HG03175 (cell line): ENCODE measurements around the gene CDH2.

Experiments
- ATAC-seq: cut with Tn5 transposase; IDR thresholded peaks from one replicate; pipeline ENCODE4 v1.9.1; 2021; ENCODE audit warnings: mild to moderate bottlenecking, moderate library complexity; ENCODE audit not compliant: unreplicated experiment

The CDH2 gene

DNA sequence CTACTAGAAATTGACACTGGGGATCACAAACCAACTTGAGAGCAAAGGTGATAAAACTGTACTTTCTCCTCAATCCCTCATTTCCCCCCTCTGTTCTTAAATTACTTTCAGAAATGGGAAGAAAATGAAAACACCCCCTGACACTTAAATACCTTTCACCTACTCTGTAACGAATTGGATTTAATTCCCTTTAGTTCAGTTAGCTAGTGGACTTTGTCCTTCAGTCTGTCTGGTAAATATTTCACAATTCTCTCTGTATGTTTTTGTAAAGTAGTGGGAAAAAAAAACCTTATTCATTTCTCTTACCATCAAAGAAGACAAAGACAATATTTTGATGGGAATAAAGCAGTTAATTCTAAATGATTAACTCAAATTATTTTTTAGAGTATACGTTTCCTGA, 85.7 kb downstream of the CDH2 start:
- no peak for ATAC-seq

DNA sequence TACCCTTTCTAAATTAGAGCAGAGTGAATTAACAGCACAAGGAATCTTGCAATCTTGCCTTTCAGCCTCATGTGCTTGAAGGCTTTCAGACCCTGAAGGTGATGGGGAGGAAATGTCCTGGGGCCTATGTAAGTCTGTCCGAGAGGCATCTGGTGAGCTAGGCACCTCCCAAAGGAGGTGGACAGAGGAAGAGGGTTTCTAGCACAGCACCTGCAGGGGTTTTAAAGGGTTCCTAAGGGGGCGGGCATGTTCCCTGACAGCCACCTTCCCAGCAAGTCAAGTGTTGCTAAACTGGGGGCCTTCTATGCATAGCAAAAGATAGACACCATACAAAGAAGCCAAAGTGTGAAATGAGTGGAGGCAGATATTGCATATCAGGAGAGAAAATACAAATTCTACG, 88.5 kb downstream of the CDH2 start:
- ATAC-seq: no peak

DNA sequence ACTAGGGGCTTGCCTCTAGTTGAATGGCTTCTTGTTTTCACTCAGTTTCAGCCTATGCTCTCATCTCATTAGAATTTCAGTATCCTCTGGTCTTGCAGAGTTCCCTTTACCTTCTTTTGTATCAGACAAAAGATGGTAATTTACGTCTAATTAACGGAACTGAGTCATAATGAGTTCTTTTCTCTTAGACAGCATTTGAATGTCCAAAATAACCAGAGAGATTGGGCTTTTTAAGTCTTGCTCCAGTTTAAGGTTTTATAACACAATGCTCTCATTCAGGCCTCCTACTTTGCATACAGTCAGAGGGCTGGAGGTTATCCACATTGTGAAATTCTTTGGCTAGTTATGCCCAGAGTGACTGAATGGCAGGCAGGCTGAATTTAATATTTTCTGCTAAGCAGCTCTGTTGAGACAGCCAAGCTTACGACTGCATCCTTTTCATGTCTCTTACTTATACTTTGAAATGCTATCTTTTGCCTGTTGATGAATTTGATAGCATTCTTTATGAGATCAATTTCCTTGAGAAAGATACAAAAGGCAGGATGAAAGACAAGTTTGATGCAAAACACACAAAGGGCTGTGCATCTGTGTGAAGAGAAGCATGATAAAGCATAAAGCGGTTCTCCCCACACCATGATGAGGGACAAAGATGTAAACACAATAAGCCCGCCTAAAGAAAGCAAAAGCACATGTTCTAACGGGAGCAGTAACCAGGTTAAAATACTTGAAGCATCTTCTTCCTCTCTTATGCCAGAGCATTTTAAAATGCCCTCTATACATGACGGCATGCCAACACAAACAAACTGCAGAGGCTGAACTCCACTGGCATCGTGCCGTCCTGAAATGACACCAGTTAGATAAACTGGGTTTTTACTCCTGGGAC, 90.0 kb downstream of the CDH2 start:
- ATAC-seq: no peak

DNA sequence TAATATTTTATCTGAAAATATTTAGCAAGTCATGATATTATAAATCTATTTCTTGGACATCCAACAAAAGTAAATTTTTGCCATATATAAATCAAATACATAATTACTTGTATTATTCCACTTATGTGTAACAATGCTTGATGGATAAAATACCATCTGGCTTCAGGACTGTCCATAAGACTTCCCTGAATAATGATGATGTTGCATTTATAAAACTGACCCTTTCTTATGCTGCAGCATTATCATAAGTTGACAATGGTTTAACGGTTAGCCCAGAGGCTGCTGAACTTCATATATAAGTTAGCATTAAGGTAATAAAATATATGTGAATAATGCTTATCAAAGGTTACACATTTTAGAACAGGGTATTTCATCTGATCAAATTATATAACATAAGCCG, 95.4 kb downstream of the CDH2 start:
- no peak for ATAC-seq

DNA sequence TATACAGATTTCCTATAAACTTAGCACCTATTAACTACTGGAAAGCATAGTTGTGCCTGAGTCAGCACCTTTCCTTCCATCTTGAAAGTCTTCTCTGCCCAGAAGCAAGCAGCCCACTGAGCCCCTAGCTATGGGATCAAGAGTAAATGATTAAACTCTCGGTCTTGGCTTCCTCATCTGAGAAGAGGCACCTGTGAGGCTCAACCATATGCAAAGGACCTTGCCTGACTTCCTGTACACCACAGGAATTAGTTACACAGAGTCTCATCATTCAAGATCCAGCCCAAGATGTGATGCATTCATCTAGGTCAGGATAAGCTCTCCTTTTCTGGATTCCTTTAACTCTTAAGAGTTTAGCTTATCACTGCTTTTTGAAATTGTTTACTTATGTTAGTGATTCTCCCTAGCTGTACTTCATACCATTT, 96.0 kb downstream of the CDH2 start:
- no peak for ATAC-seq

DNA sequence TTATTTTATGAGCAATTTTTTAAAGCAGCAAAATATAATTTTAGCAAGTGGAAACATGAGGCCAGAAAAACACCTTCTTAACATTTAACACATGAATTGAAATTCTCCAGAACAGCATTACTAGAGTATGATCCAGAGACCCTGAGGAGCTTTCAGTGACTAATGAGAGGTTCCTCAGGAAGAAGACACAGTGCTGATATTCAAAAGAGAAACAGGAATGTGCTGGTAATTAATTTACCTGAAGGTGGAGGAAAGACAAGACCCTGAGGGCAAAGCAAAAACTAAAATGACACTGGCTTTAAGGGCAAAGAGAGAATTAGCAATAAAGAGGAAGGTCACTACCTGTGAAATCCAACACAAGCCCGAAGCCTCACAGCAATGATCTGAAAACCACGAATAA, 97.0 kb downstream of the CDH2 start:
- ATAC-seq: no peak

DNA sequence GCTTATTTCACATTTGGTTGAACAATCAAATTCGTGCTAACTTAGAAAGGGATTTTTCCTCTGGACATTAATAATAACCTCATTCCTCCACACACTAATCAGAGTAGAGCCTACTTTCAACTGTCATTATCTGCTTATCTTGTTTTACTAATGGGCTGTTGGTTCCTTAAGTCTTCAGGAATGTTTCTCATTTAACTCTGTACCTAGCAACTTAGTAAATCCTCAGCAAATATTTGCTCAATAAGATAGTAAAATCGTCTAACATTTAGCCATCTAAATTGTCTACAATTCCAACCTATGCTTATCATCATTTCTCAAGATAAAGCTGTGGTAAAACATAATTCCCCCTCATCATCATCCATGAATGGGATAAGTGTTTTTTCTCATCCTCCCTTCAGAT, 98.1 kb downstream of the CDH2 start:
- no peak for ATAC-seq

DNA sequence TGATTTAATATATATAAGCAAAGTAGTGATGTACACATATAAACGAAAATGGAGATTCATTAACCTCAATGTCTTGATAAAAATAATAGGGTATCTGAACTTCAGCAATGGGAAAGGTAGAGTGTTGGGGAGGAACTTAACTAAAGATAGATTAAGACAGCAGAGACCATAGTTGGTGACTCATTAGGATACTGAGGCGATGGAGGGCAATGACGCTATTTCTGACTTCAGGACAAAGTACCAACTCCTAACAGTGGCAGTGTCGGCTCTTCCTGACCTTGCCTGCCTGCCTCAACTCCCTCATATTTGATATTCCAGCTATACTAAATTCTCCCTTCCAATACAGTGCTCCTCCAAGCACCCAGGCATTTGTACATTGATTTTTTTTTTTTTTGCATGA, 98.6 kb downstream of the CDH2 start:
- ATAC-seq: no peak

DNA sequence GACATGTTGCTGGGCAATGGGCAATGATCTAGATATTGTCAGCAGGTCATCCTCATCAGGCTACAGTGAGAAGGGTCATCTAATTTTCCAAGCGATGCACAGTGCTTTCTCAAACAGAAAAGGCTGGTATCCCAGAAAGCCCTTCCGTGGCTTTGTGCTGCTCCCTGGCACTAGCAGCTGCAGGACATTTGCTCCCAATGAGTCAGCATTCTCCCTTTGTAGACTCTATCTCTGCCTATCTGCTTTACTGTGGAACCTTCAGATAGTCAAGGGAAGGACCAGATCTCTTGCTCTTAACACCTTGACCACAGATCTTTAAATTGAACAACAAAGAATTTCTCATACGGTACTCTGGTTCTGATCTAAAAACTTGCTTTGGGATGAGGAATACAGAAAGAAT, 101.4 kb downstream of the CDH2 start:
- no peak for ATAC-seq

DNA sequence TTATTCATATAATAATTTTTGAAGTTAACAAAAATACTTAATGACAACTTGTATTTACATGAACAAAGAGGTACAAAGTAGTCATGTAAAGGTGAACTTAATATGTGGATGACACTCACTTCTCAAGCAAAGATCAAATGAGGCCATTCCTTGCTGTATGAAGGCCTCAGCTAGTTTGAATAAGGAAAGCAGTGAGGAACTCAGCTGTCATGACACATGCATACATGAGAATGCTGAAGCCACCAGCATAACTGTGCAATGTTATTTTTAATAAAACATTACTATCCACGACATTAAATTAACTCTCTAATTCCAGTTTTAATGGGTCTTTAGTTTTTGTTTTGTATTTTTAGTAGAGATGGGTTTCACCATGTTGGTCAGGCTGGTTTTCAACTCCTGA, 102.9 kb downstream of the CDH2 start:
- no peak for ATAC-seq

DNA sequence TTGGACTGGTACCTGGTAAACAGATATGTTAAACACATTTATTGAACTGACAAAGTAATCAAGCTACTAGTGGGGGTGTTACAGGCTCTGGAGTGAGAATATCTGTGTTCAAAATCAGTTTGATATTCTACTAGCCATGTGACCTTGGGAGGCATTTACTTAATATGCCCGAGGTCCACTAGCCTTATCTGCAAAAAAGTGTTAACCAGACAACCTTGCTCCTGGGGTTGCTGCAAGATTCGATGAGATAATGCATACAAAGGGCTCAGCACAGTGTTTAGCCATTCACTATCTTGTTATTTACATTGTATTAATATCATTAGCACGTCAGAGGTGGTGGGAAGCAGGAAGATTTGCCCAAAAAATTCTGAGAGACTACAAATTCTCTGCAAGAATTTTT, 103.3 kb downstream of the CDH2 start:
- ATAC-seq: no peak

DNA sequence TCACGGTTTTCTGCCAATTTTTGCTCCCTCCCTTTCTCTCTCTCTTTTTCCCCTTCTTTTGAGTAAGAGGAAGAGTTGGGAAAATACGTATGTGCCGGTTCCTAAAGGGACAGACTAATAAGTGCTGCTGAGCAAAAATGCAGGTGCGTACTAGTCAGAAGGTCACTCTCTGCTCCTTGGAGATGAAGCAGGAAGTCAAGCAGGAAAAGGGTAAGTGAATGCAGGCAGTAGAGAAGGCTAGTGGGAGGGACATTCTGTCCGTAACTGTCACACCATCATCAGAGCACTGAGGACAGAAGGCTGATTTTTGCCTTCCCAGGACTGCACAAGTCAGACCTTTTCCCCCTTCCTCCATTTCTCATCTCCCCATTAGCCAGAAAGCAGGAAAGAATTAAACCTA, 105.7 kb downstream of the CDH2 start:
- no peak for ATAC-seq

DNA sequence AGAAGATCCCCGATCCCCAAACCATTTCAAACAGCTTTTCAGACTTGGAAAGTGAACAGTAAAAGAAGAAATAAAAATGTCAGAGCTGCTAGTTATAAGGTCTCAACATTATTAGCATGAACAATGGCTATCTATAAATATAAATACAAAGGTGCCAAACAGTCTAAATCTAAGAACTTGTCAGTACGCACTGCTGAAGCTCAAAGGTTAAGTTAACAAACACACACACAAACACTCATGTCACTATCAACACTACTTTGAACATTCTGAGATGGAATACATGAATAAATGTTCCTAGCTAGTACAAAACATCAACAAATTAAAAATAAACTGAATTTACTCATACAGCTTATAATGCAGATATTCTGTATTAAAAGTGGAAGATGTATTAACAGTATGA, 108.7 kb downstream of the CDH2 start:
- no peak for ATAC-seq

DNA sequence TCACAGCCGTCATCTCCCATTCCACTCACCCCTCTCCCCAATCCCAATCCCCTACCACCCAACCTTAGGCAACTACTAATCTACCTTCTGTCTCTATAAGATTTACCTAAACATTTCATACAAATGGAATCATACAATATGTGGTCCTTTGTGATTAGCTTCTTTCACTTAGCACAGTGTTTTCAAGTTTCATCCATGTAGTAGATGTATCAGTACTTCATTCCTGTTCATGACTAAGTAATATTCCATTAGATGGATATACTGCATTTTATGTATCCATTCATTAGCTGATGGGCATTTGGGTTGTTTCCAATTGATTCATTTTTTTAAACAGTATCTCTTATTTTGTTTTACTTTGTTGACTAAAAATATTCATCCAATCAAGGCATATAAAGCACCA, 109.6 kb downstream of the CDH2 start:
- ATAC-seq: no peak

DNA sequence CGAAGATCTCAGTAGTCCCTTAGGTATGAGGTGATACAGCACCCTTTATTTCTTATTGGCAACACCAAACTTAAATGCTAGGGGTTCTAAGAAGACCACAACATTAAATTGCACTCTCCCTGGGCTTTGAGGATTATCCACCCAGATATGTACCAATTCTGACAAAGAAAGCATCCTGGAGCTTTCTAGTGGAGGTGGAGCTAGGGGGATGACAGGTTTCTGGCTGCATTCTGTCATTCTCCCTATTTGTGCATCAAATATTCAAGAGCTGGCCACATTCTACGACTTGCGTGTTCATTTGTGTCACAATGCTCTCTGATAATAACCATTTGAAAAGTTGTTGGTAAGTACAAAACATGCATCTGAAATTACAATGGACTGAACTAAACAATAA, 111.1 kb downstream of the CDH2 start:
- ATAC-seq: no peak

DNA sequence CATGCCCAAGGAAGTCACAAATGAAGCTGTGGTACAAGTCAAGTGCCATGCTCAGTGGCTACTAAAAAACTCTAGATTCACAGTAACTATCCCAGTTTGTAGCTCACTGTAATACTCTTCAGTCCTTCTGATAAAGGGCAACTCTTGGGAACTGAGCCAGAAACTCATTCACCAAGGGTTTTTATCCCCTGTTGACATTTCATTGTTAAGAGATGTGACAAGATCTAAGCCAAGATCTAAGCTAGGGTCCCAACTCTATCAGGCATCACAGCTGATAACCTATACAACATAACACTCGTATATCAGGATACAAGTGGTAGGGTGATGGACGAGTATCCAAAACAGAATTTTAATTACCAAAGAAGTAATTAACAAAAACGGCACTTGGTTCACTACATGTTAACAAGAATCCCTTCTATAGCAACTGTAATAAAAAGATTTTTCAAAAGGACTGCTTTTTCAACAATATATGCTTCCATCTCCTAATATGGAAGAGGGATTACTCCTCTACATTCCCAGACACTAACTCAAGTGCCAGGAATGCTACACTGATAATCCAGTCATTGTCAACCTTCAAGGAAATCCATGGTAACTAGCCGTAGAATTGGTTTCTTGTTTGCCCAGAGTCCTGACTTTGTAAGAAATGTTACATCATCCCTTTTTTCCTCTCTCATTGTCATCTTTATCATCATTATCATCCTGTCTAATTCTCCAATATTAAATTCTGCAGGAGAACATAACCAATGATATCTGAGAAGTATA, 111.7 kb downstream of the CDH2 start:
- no peak for ATAC-seq

DNA sequence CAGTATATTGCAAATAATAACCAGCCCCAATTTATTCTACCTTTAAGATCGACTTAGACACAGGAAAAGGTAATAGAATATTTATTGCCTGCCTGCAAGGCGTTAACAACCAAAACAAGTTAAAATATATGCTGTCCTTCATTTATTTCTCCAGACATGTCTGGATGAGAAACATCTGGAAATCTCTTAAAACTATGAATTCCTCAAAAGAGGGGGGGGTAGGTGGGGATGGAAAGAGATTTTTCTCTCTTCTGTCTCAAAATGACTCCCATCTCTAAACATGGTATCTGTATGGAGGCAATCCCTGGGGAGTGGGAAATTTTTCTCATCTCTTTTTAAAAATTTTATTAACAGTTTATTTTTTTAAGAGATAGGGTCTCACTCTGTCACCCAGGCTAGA, 113.0 kb downstream of the CDH2 start:
- ATAC-seq: no peak

DNA sequence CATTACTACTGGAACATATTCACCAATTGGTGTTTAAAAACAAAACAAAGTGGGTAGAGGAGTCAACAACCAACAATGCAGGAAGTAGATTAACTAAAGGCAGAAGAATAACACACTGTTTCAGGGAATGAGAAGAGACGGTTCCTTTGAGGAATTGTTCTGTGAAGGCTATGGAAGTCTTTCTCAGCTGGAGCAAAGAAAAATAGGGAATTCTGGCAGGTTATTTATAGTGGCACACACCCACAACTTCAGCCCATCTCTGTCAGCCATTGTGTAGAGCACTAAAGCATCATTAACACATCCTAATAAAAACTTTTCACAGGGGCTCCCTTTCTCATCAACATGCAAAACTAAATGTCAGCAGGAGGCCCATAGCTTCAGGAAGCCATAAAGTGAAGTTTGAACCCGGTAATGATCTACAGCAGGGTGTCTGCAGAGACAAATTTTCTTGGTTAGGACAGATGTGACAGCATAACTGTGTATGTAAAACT, 113.6 kb downstream of the CDH2 start:
- no peak for ATAC-seq

DNA sequence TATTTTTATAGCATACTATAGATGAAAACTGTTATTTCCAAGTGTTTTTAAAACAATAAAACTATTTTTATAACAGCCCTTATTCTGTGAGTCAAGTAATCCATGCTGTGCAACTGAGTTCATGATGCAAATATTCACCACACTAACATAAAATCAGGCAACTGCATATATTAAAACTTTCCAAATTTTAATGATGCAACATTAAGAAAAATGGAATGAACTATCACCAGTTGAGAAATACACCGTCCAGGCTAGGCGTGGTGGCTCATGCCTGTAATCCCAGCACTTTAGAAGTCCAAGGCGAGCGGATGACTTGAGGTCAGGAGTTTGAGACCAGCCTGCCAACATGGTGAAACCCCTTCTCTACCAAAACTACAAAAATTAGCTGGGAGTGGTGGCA, 114.5 kb downstream of the CDH2 start:
- no peak for ATAC-seq

DNA sequence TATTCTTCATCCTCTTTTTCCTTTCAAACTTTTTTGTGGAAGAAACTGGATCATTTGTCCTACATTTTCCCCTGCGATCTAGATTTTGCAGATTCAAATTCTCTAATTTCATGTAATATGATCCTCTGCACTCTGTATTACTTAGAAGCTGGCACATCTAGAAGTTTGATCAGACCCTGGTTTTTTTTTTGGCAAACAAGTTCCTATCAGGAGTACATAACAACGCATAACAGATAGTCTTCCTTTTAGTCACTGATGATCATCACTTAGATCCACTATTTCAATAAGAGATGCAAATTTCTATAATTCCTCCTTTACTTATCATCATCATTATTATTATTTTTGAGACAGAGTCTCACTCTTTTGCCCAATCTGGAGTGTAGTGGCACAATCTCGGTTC, 117.1 kb downstream of the CDH2 start:
- ATAC-seq: no peak

DNA sequence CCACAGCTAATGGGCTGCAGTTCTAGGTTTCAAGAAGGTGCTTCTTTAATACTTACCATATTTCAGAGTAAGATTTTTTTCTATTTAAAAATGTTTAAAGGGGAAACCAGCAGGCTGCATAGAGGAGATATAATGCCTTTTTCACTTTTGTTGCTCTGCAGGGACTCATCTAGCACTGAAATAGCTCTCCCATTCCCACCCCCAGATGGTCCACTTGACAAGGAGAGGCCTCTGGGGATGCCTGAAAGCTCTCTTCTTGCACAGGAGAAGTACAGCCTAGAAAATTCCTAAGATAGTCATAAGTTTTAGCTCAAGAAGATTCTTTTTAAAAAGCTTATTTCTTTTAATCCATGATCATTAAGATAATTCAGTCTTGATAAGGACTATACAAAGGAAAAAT, 126.4 kb downstream of the CDH2 start:
- no peak for ATAC-seq

DNA sequence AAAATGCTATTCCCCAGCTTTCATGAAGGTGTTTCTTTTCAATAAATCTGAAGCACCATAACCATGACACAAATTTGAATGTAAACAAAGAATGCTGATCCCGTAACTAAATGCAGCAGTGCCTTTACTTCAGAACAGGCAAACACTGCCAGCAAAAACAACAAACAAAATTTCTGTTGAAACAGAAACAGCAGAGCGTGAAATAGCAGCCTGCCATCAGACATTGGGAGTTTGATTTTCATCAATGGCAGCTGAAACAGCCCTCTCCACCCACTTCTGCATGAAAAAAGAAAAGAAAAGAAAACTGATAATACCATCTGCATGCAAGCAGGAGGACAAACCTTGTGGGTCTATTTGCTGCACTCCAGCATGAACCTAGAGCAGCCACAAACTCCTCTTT, 128.3 kb downstream of the CDH2 start:
- ATAC-seq: no peak
